ENCODE results near the gene INSL3.

DNA sequence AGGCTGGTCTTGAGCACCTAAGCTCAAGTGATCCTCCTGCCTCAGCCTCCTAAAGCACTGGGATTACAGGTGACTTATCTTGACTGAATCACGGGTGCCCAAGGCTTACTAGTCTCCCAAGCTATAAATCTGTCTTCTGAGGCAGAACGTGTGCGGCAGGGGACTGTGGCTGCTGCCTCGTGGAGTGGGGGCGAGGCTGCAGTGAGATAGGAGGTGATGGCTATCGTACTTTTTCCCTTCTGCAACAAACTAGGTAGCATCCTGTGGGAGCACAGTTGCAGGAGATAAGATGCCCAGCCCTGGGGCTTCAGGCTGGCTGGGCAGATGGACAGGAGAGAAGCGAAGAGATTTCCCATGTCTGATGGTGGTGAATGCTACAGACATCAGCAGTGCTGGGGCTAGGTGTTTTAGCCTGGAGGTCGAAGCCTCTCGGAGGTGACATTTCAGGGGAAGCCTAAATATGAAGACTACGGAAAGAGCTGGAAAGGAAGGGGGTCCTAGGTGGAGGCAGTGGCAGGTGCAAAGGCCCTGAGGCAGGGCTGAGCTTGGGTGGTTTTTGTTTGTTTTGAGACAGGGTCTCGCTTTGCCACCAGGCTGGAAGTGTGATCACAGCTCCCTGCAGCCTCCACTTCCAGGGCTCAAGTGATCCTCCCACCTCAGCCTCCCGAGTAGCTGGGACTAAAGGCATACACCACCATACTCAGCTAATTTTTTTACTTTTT lies 19.0 kb downstream of the INSL3 start:
- TF ChIP-seq, protein P1, sequence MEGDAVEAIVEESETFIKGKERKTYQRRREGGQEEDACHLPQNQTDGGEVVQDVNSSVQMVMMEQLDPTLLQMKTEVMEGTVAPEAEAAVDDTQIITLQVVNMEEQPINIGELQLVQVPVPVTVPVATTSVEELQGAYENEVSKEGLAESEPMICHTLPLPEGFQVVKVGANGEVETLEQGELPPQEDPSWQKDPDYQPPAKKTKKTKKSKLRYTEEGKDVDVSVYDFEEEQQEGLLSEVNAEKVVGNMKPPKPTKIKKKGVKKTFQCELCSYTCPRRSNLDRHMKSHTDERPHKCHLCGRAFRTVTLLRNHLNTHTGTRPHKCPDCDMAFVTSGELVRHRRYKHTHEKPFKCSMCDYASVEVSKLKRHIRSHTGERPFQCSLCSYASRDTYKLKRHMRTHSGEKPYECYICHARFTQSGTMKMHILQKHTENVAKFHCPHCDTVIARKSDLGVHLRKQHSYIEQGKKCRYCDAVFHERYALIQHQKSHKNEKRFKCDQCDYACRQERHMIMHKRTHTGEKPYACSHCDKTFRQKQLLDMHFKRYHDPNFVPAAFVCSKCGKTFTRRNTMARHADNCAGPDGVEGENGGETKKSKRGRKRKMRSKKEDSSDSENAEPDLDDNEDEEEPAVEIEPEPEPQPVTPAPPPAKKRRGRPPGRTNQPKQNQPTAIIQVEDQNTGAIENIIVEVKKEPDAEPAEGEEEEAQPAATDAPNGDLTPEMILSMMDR (conservative IDR thresholded peaks at IDR 0.05) = no peak
- no peak for TF ChIP-seq EZH2 (IDR thresholded peaks at IDR 0.05; ENCODE audit: low read depth)

Data from PC-9 (cell line).